H1 (cell line): ENCODE data around the gene CTNND2. TPM values are rescaled to one million over a fixed set of nuclear protein-coding genes. Genes with fewer than 3 reads are reported as not detected.

Experiments used
- CTCF ChIA-PET: fragments of 300-600 bp; sonication (Branson Sonifier 250); formaldehyde crosslinking; loops from one replicate; lab custom pipeline; 2021; ENCODE audit not compliant: partially characterized antibody; lab: Charles Lee
- POLR2A ChIA-PET: fragments of 300-600 bp; sonication (Branson Sonifier 250); formaldehyde crosslinking; loops from one replicate; lab custom pipeline; 2021; ENCODE audit warnings: inconsistent platforms; ENCODE audit not compliant: partially characterized antibody; lab: Charles Lee
- DNase-seq, 2 experiments: peaks; one replicate each; pipeline versions ENCODE4 v3.0.0 to v3.0.0-alpha.2; 2010 to 2022; ENCODE audit warnings: low spot score in 2 of 2, low read depth in 1 of 2, mixed read lengths in 1 of 2
- FAIRE-seq: peaks from 2 replicates; lab custom pipeline; 2011; peaks lifted over from hg19 to GRCh38; lab: Jason Lieb, UNC
- H2AFZ ChIP-seq: 2 replicates; pipeline ENCODE4 v1.8.1; 2012; ENCODE audit warnings: low read length, inconsistent platforms
- H2AK5ac ChIP-seq: 2 replicates; pipeline ENCODE4 v1.6.1; 2013; ENCODE audit warnings: low read depth, low read length
- H2BK120ac ChIP-seq: replicated peaks from 2 replicates; pipeline ENCODE3; 2013; ENCODE audit warnings: low read depth, low read length, inconsistent platforms
- H2BK12ac ChIP-seq: 2 replicates; pipeline ENCODE4 v1.6.1; 2013; ENCODE audit warnings: low read depth, low read length
- H2BK15ac ChIP-seq: 2 replicates; pipeline ENCODE4 v1.6.1; 2013; ENCODE audit warnings: low read length
- H2BK20ac ChIP-seq: 2 replicates; pipeline ENCODE4 v1.6.1; 2013; ENCODE audit warnings: low read length
- H2BK5ac ChIP-seq: 2 replicates; pipeline ENCODE4 v1.6.1; 2013; ENCODE audit warnings: low read depth, low read length
- H3K14ac ChIP-seq: 2 replicates; pipeline ENCODE4 v1.6.1; 2013; ENCODE audit warnings: inconsistent platforms; ENCODE audit not compliant: insufficient read length
- H3K18ac ChIP-seq: 2 replicates; pipeline ENCODE4 v1.6.1; 2013; ENCODE audit warnings: low read length; ENCODE audit errors: extremely low read depth
- H3K23ac ChIP-seq: 2 replicates; pipeline ENCODE4 v1.6.1; 2013; ENCODE audit warnings: inconsistent platforms; ENCODE audit not compliant: insufficient read length
- H3K23me2 ChIP-seq: 2 replicates; pipeline ENCODE4 v1.6.1; 2013; ENCODE audit warnings: low read depth, low read length
- H3K27ac ChIP-seq: 2 replicates; pipeline ENCODE4 v1.6.1; 2011; ENCODE audit warnings: low read depth, low read length, inconsistent platforms
- H3K27me3 ChIP-seq, 4 experiments: replicated peaks in 1 of 4; 1 replicate in 1 of 4; 2 replicates in 3 of 4; pipeline versions ENCODE4 v1.6.1 to v1.8.1; 2011 to 2013; ENCODE audit warnings: low read length in 3 of 4, mild to moderate bottlenecking in 3 of 4, inconsistent platforms in 2 of 4, mixed read lengths in 2 of 4, moderate library complexity in 1 of 4; ENCODE audit not compliant: control insufficient read depth in 3 of 4, insufficient read depth in 3 of 4; ENCODE audit errors: extremely low read depth in 1 of 4
- H3K36me3 ChIP-seq, 4 experiments: 2 replicates each; pipeline versions ENCODE4 v1.6.1 to v1.8.1; 2011 to 2013; ENCODE audit warnings: mild to moderate bottlenecking in 4 of 4, low read length in 3 of 4, moderate library complexity in 2 of 4, control low read depth in 1 of 4, inconsistent platforms in 1 of 4; ENCODE audit not compliant: insufficient read depth in 4 of 4, control insufficient read depth in 2 of 4
- H3K4ac ChIP-seq: replicated peaks from 2 replicates; pipeline ENCODE3; 2013; ENCODE audit warnings: low read length, low read depth, mixed read lengths, inconsistent platforms; ENCODE audit not compliant: insufficient read length
- H3K4me1 ChIP-seq, 4 experiments: replicated peaks in 1 of 4; 1 replicate in 1 of 4; 2 replicates in 3 of 4; pipeline versions ENCODE4 v1.6.1 to v1.8.1; 2011 to 2013; ENCODE audit warnings: low read length in 3 of 4, inconsistent platforms in 2 of 4, mixed read lengths in 1 of 4; ENCODE audit not compliant: insufficient read depth in 4 of 4, control insufficient read depth in 3 of 4
- H3K4me2 ChIP-seq, 2 experiments: 2 replicates each; pipeline versions ENCODE4 v1.6.1 to v1.8.1; 2011 to 2013; ENCODE audit warnings: low read depth in 2 of 2, low read length in 2 of 2, control low read depth in 1 of 2, inconsistent platforms in 1 of 2, mild to moderate bottlenecking in 1 of 2; ENCODE audit not compliant: insufficient read depth in 1 of 2
- H3K4me3 ChIP-seq, 4 experiments: fragments of 200-600, 300-600 bp in 1 of 4; sonication (generic), shearing (Covaris generic), sonication (Bioruptor Twin) in 1 of 4; 2 replicates each; pipeline versions ENCODE4 v1.5.1 to v1.8.1; 2011 to 2016; ENCODE audit warnings: low read length in 4 of 4, low read depth in 3 of 4, control low read depth in 2 of 4, inconsistent platforms in 2 of 4, mild to moderate bottlenecking in 2 of 4, mixed read lengths in 1 of 4, moderate library complexity in 1 of 4; ENCODE audit not compliant: insufficient read depth in 2 of 4; ENCODE audit errors: extremely low read depth in 1 of 4
- H3K56ac ChIP-seq: replicated peaks from 2 replicates; pipeline ENCODE3; 2013; ENCODE audit warnings: low read depth, mild to moderate bottlenecking, mixed read lengths, low read length, inconsistent platforms; ENCODE audit not compliant: insufficient read length
- H3K79me1 ChIP-seq: 2 replicates; pipeline ENCODE4 v1.6.1; 2013; ENCODE audit warnings: low read depth, low read length, control low read depth
- H3K79me2 ChIP-seq, 2 experiments: 2 replicates each; pipeline versions ENCODE4 v1.6.1 to v1.8.1; 2012 to 2013; ENCODE audit warnings: low read length in 2 of 2, mild to moderate bottlenecking in 2 of 2, inconsistent platforms in 1 of 2; ENCODE audit not compliant: insufficient read depth in 2 of 2, control insufficient read depth in 1 of 2
- H3K9ac ChIP-seq, 4 experiments: replicated peaks in 1 of 4; 1 replicate in 1 of 4; 2 replicates in 3 of 4; pipeline versions ENCODE4 v1.6.1 to v1.8.1; 2011 to 2013; ENCODE audit warnings: low read depth in 3 of 4, low read length in 3 of 4, control low read depth in 2 of 4, mild to moderate bottlenecking in 2 of 4, moderate library complexity in 2 of 4, inconsistent platforms in 1 of 4; ENCODE audit errors: extremely low read depth in 1 of 4
- H3K9me3 ChIP-seq, 2 experiments: 2 replicates each; pipeline versions ENCODE4 v1.6.1 to v1.8.1; 2012 to 2013; ENCODE audit warnings: mild to moderate bottlenecking in 2 of 2, moderate library complexity in 2 of 2, control low read depth in 1 of 2, inconsistent platforms in 1 of 2, low read depth in 1 of 2, low read length in 1 of 2, mixed read lengths in 1 of 2; ENCODE audit not compliant: insufficient read depth in 2 of 2
- H4K20me1 ChIP-seq, 2 experiments: replicated peaks in 1 of 2; 2 replicates each; pipeline versions ENCODE3 to v1.8.1; 2011 to 2013; ENCODE audit warnings: inconsistent platforms in 2 of 2, low read length in 2 of 2, mild to moderate bottlenecking in 1 of 2; ENCODE audit not compliant: insufficient read depth in 2 of 2, control insufficient read depth in 1 of 2
- H4K5ac ChIP-seq: 2 replicates; pipeline ENCODE4 v1.6.1; 2013; ENCODE audit warnings: low read length, low read depth, mixed read lengths, inconsistent platforms; ENCODE audit not compliant: insufficient read length
- H4K8ac ChIP-seq: 2 replicates; pipeline ENCODE4 v1.8.0; 2013; ENCODE audit warnings: mild to moderate bottlenecking, moderate library complexity, low read length, inconsistent platforms; ENCODE audit not compliant: insufficient read depth; ENCODE audit errors: extremely low read depth
- H4K91ac ChIP-seq: replicated peaks from 2 replicates; pipeline ENCODE3; 2013; ENCODE audit warnings: low read length, mixed read lengths, inconsistent platforms; ENCODE audit not compliant: insufficient read length
- CHD1 ChIP-seq: IDR thresholded peaks from 2 replicates; pipeline ENCODE4 v1.6.1; 2012; ENCODE audit warnings: low read depth, low read length, improper control_type of control experiment
- FOSL1 ChIP-seq: IDR thresholded peaks from 2 replicates; pipeline ENCODE4 v1.6.1; 2011; ENCODE audit warnings: mild to moderate bottlenecking, low read depth, low read length, moderate library complexity; ENCODE audit not compliant: insufficient read depth
- GABPA ChIP-seq: IDR thresholded peaks from 2 replicates; pipeline ENCODE4 v1.6.1; 2011; ENCODE audit warnings: mild to moderate bottlenecking, low read length, moderate library complexity, borderline replicate concordance; ENCODE audit not compliant: insufficient read depth
- KDM1A ChIP-seq: fragments of 200-600, 300-600 bp; sonication (generic); IDR thresholded peaks from 2 replicates; pipeline ENCODE4 v1.7.1; 2016; ENCODE audit warnings: mild to moderate bottlenecking, low read length, borderline replicate concordance
- KDM5A ChIP-seq: fragments of 200-600 bp; IDR thresholded peaks from 2 replicates; pipeline ENCODE4 v1.7.1; 2012; ENCODE audit warnings: mild to moderate bottlenecking, low read length, inconsistent platforms, mixed read lengths
- TCF12 ChIP-seq: IDR thresholded peaks from 2 replicates; pipeline ENCODE4 v1.6.1; 2011; ENCODE audit warnings: low read depth, mild to moderate bottlenecking, low read length
- YY1 ChIP-seq: IDR thresholded peaks from 2 replicates; pipeline ENCODE4 v1.6.1; 2011; ENCODE audit warnings: low read depth, mild to moderate bottlenecking, low read length
- WGBS, 2 experiments: shearing (Covaris generic) in 1 of 2; methylation state at CpG; one replicate each; pipeline versions ENCODE4 v1.1.6 to v1.1.7; 2013 to 2015; ENCODE audit warnings: low lambda C conversion rate in 2 of 2, mixed read lengths in 2 of 2, inconsistent platforms in 1 of 2, low coverage in 1 of 2, missing lambda C conversion rate in 1 of 2; ENCODE audit not compliant: insufficient replicate concordance in 2 of 2, insufficient coverage in 1 of 2, insufficient read length in 1 of 2; ENCODE audit errors: extremely low coverage in 1 of 2, missing lambda C conversion rate in 1 of 2; 5-methylcytosine and 5-hydroxymethylcytosine counted together
- polyA plus RNA-seq, 7 experiments: library from polyadenylated mRNA; depleted of rRNA in 3 of 7; stranded (reverse) in 5 of 7; unstranded in 2 of 7; fragments of >200 nt in 5 of 7; fragments of 200-250 nt in 2 of 7; gene quantifications; 1 replicate in 5 of 7; 2 replicates in 1 of 7; 4 replicates in 1 of 7; pipeline versions ENCODE4 v1.2.1 to v1.2.3, GENCODE V29; 2011 to 2013; ENCODE audit warnings: missing spikeins in 2 of 7, mixed read lengths in 2 of 7
- total RNA-seq: library from RNA; stranded (reverse); fragmentation: NEBNext Ultra II Directional; extraction: Animal tissue kit (Norgen Biotek cat#: 25700); gene quantifications from 2 replicates; pipeline ENCODE4 v1.2.1, GENCODE V29; 2021

Gene CTNND2
- total and polyA plus RNA-seq, 2 of the 8 experiments (the other 6 are each of a cell fraction or from before 2014, with no cell fraction given) = 7.4 to 14.2 TPM

DNA sequence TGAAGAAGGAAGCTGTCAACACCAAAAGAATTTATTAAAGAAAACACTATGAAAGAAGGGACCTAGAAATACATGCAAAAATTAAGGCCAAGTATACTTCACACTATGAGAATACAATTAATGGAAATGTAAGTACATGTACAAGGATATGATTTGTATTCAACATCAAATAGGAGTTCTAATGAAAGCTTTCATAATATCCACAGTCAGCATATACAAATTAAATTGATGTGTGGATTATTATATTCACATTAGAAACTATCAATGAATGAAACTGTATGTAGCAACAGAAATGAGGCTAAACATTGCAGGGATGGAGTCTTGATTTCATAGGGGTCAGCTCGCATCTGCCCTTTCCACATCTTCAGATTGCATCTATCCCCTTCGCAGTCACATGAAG is 401.5 kb downstream of the CTNND2 start:
- no peak overlapping the region for H2BK15ac ChIP-seq
- no peaks in the 10 kb centered on the region for H3K23me2 ChIP-seq
- no peak overlapping the region for H3K14ac ChIP-seq
- no peak overlapping the region for H3K23ac ChIP-seq
- no peak overlapping the region for H4K5ac ChIP-seq
- ChIA-PET POLR2A (no interaction called here), CTCF (interaction anchor here (1.8 kb wide), 1 partner anchor 10 kb away, joined by 4 read pairs; no protein-coding TSS in a partner anchor)
- peaks cover 0 to 3% (median under 1%) of the 10 kb centered on the region in 4 experiments; a peak in 2 of 7 replicates for H3K4me1 ChIP-seq
- H3K27ac ChIP-seq = no peak overlapping the region
- no peak overlapping the region for H2BK20ac ChIP-seq
- no peak overlapping the region for H3K18ac ChIP-seq
- H3K56ac ChIP-seq = no peak overlapping the region
- no peaks in the 10 kb centered on the region for H3K36me3 ChIP-seq
- no peaks in the 10 kb centered on the region for H3K79me2 ChIP-seq
- no peak overlapping the region for H4K8ac ChIP-seq
- H3K79me1 ChIP-seq = no peaks in the 10 kb centered on the region
- H3K9ac ChIP-seq = no peak overlapping the region
- H2AFZ ChIP-seq = no peak overlapping the region
- FAIRE-seq = no peak
- H3K4me3 ChIP-seq = no peak overlapping the region
- H2BK5ac ChIP-seq = no peak overlapping the region
- 93% methylated on average over 2 of the region's 2 CpGs; no CpG with 5 or more reads in 1 of the 2 experiments for WGBS, 2 experiments
- H2BK12ac ChIP-seq = no peak overlapping the region
- H3K27me3 ChIP-seq = no peaks in the 10 kb centered on the region
- no peak overlapping the region for H2BK120ac ChIP-seq
- no peak for TF ChIP-seq CHD1
- TF ChIP-seq GABPA = no peak
- no peak for TF ChIP-seq TCF12
- no peak for TF ChIP-seq FOSL1
- TF ChIP-seq KDM1A = no peak
- TF ChIP-seq YY1 = no peak
- no peak for TF ChIP-seq KDM5A
- no peaks in the 10 kb centered on the region for H4K20me1 ChIP-seq
- H4K91ac ChIP-seq = no peak overlapping the region
- H3K9me3 ChIP-seq = no peaks in the 10 kb centered on the region
- no peak for DNase-seq
- no peak overlapping the region for H3K4me2 ChIP-seq
- no peak overlapping the region for H2AK5ac ChIP-seq
- no peak overlapping the region for H3K4ac ChIP-seq
